ENCODE measurements around the gene TTC33.

DNA sequence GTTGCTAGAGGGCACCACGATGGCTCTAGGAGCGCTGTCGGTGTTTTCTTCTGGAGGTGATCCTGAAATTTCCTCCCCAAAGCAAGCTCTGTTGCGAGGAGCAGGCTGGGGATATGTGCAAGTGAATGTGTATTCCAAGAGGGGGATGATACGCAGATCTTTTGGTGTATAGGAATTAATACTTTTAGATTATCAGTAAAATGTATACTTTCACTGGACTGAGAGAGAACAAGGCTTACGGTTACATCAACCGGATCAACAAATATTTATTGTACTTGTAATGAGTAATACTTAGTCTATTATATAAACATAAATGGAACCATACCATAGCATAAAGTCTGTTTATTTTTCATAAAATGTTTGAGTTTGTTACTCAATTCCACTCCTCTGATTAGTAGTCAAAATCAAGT is 43.0 kb upstream of the TTC33 start:
- TF ChIP-seq POLR2AphosphoS5 (IDR thresholded peaks at IDR 0.05) (no peak), CTCF (IDR thresholded peaks at IDR 0.05; ENCODE audit: poor library complexity, severe bottlenecking) (no peak), EP300 (conservative IDR thresholded peaks at IDR 0.05; ENCODE audit: poor library complexity, severe bottlenecking) (no peak), RAD21 (conservative IDR thresholded peaks at IDR 0.05) (no peak), TAF1 (IDR thresholded peaks at IDR 0.05; ENCODE audit: low read depth) (no peak)
- TF ChIP-seq, protein P1, sequence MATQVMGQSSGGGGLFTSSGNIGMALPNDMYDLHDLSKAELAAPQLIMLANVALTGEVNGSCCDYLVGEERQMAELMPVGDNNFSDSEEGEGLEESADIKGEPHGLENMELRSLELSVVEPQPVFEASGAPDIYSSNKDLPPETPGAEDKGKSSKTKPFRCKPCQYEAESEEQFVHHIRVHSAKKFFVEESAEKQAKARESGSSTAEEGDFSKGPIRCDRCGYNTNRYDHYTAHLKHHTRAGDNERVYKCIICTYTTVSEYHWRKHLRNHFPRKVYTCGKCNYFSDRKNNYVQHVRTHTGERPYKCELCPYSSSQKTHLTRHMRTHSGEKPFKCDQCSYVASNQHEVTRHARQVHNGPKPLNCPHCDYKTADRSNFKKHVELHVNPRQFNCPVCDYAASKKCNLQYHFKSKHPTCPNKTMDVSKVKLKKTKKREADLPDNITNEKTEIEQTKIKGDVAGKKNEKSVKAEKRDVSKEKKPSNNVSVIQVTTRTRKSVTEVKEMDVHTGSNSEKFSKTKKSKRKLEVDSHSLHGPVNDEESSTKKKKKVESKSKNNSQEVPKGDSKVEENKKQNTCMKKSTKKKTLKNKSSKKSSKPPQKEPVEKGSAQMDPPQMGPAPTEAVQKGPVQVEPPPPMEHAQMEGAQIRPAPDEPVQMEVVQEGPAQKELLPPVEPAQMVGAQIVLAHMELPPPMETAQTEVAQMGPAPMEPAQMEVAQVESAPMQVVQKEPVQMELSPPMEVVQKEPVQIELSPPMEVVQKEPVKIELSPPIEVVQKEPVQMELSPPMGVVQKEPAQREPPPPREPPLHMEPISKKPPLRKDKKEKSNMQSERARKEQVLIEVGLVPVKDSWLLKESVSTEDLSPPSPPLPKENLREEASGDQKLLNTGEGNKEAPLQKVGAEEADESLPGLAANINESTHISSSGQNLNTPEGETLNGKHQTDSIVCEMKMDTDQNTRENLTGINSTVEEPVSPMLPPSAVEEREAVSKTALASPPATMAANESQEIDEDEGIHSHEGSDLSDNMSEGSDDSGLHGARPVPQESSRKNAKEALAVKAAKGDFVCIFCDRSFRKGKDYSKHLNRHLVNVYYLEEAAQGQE (IDR thresholded peaks at IDR 0.05; ENCODE audit: borderline replicate concordance): no peak

Measured in neural cell (in vitro differentiated cells).